ENCODE results near the gene RAB13. TPM values are rescaled to one million over a fixed set of nuclear protein-coding genes. Genes with fewer than 3 reads are reported as not detected.

The RAB13 gene
- total and polyA plus RNA-seq, 2 experiments from 2014 or later: 25.9 to 98.7 TPM

- WGBS (ENCODE audit: low lambda C conversion rate, missing lambda C conversion rate): 78% methylated on average over 2 of the region's 2 CpGs
- H3K4me1 ChIP-seq (ENCODE audit: insufficient read depth): peaks cover 18% of the 10 kb centered on the region
Measured at GRCh38 chr1:153991806-153992205, 5.7 kb upstream of the RAB13 start.

GRCh38 chr1:153991151-153991630 lies 5.1 kb upstream of the RAB13 start:
- H3K27me3 ChIP-seq: no peaks in the 10 kb centered on the region
- no peak overlapping the region for H2AFZ ChIP-seq
- H3K9me2 ChIP-seq (replicated peaks; ENCODE audit: insufficient read depth): no peaks in the 10 kb centered on the region

More at GRCh38 chr1:153991806-153992205, 5.7 kb upstream of the RAB13 start:
- TF ChIP-seq EZH2phosphoT487 (IDR thresholded peaks at IDR 0.05; ENCODE audit: low read depth, severe bottlenecking, unreplicated experiment) (no peak), EZH2 (IDR thresholded peaks at IDR 0.05; ENCODE audit: borderline replicate concordance) (no peak), CTCF (IDR thresholded peaks at IDR 0.05; ENCODE audit: poor library complexity) (no peak)
- Histone ChIP-seq H3K36me3 (replicated peaks; ENCODE audit: insufficient read depth, low read depth) (peaks cover 2% of the 10 kb centered on the region), H3K9me3 (ENCODE audit: low read depth) (no peaks in the 10 kb centered on the region), H4K20me1 (ENCODE audit: insufficient read depth, poor library complexity, severe bottlenecking) (peaks cover 14% of the 10 kb centered on the region), H3K27ac (peak overlapping the region; percentile 93), H3K9me2 (replicated peaks; ENCODE audit: insufficient read depth) (no peaks in the 10 kb centered on the region), H3K4me2 (peak overlapping the region; percentile 86), H3K79me2 (peaks cover 26% of the 10 kb centered on the region), H2AFZ (no peak overlapping the region), H3K4me3 (peak overlapping the region; percentile 71), H3K27me3 (no peaks in the 10 kb centered on the region)
- no peak for DNase-seq (ENCODE audit: low spot score)

DNA sequence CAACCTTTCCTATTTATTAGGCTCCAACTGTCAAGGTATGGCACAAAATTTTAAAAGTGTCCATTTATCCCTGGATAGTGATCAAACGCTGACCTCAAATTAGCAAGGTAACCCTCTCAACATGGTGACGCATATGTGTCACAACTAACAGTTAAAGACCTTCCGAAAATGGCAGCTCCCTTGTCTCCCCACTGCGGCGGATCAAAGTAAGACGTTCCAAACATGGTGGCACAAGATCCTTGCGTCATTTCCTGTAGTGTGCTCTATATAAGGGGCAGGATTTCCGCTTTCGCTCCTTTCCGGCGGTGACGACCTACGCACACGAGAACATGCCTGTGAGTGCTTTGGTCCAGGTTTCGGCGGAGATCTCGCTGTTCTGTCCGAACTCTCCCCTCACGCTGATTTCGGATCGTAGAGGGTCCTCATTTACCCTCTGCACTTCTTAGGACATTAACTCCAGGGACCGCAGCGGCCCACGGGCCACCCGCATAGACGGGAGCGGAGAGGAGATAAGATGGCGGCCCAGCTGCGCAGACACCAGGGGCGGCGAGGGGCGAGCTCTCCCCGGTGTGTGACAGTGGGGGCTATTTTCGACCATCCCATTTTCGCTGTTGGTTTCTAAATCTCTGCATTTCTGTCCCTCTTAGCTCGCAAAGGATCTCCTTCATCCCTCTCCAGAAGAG lies 4.5 kb upstream of the RAB13 start, which contains the start of gene RPS27:
Gene RPS27, plus strand, starts transcription at position 295 of the 683 bp plus-strand sequence. Its CDS starts 35 bp downstream, at position 330.
- no peaks in the 10 kb centered on the region for H3K27me3 ChIP-seq
- peak within 1 kb of the TSS; percentile 85 for H2AFZ ChIP-seq
- peaks cover 20% of the 10 kb centered on the region for H3K4me1 ChIP-seq (ENCODE audit: insufficient read depth)
- H3K9me3 ChIP-seq (ENCODE audit: low read depth): no peaks in the 10 kb centered on the region
- H3K36me3 ChIP-seq (replicated peaks; ENCODE audit: insufficient read depth, low read depth): peaks cover 2% of the 10 kb centered on the region
- peaks cover 14% of the 10 kb centered on the region for H4K20me1 ChIP-seq (ENCODE audit: insufficient read depth, poor library complexity, severe bottlenecking)
- peak within 1 kb of the TSS; percentile 71 for H3K4me3 ChIP-seq
- DNase-seq (ENCODE audit: low spot score): peak; percentile 98
- peaks cover 29% of the 10 kb centered on the region for H3K79me2 ChIP-seq
- under 1% methylated on average over 36 of the region's 36 CpGs for WGBS (ENCODE audit: low lambda C conversion rate, missing lambda C conversion rate)
- no peak for TF ChIP-seq EZH2 (IDR thresholded peaks at IDR 0.05; ENCODE audit: borderline replicate concordance)
- no peak for TF ChIP-seq EZH2phosphoT487 (IDR thresholded peaks at IDR 0.05; ENCODE audit: low read depth, severe bottlenecking, unreplicated experiment)
- no peak for TF ChIP-seq CTCF (IDR thresholded peaks at IDR 0.05; ENCODE audit: poor library complexity)
- peak within 1 kb of the TSS; percentile 86 for H3K4me2 ChIP-seq
- H3K27ac ChIP-seq: peak within 1 kb of the TSS; percentile 93
- no peaks in the 10 kb centered on the region for H3K9me2 ChIP-seq (replicated peaks; ENCODE audit: insufficient read depth)

More at GRCh38 chr1:153991151-153991630, 5.1 kb upstream of the RAB13 start:
- Histone ChIP-seq H3K4me1 (ENCODE audit: insufficient read depth) (peaks cover 20% of the 10 kb centered on the region), H3K9me3 (ENCODE audit: low read depth) (no peaks in the 10 kb centered on the region), H3K79me2 (peaks cover 26% of the 10 kb centered on the region), H4K20me1 (ENCODE audit: insufficient read depth, poor library complexity, severe bottlenecking) (peaks cover 14% of the 10 kb centered on the region), H3K36me3 (replicated peaks; ENCODE audit: insufficient read depth, low read depth) (peaks cover 2% of the 10 kb centered on the region), H3K4me2 (peak overlapping the region; percentile 86), H3K27ac (peak overlapping the region; percentile 93), H3K4me3 (peak overlapping the region; percentile 71)
- TF ChIP-seq CTCF (IDR thresholded peaks at IDR 0.05; ENCODE audit: poor library complexity): no peak
- no peak for TF ChIP-seq EZH2 (IDR thresholded peaks at IDR 0.05; ENCODE audit: borderline replicate concordance)
- no peak for TF ChIP-seq EZH2phosphoT487 (IDR thresholded peaks at IDR 0.05; ENCODE audit: low read depth, severe bottlenecking, unreplicated experiment)
- WGBS (ENCODE audit: low lambda C conversion rate, missing lambda C conversion rate): 11% methylated on average over 9 of the region's 9 CpGs
- no peak for DNase-seq (ENCODE audit: low spot score)
